ENCODE measurements around the gene U2AF2.

Gene U2AF2

DNA sequence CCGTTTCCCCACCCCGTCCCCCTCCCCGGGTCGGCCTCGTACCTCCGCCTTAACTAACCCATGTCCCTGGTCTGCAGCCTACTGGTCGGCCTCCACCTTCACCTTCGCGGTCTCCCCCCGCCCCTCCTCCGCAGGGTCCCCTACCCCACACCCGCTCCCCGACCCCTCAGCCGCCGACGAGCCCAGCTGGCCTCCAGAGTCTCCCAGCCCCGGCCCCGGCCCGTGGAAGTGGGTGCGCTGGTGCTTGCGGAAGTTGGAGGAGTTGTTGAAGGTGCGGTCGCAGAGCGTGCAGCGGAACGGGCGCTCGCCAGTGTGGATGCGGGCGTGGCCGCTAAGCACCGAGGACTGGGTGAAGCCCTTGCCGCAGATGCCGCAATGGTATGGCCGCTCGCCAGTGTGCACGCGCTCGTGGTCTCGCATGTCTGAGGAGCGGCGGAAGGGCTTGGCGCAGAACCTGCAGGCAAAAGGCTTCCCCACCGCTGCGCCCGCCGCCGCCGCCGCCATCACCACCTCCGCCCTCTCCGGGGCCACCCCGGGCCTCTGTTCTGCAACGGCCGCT lies 33.1 kb upstream of the U2AF2 start:
- no peak for DNase-seq (ENCODE audit: low spot score)

- no peak for DNase-seq (ENCODE audit: low spot score)
Measured at GRCh38 chr19:55622242-55622969, 32.4 kb upstream of the U2AF2 start.

DNA sequence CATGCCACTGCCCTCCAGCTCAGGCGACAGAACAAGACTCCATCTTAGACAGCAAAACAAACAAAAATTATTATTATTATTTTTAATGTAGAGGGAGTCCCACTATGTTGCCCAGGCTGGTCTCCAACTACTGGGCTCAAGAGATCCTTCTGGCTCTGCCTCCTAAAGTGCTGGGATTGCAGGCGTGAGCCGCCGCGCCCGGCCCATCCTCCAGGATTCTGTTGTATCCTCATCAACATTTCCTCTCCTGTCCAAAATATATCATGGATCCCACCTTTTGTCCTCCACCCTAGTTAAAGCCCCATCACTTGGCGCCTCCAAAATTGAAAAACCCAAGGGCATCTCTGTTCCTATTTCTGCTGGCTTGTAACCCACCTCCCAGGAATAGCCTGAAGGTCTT lies 31.7 kb upstream of the U2AF2 start:
- no peak for DNase-seq (ENCODE audit: low spot score)

DNA sequence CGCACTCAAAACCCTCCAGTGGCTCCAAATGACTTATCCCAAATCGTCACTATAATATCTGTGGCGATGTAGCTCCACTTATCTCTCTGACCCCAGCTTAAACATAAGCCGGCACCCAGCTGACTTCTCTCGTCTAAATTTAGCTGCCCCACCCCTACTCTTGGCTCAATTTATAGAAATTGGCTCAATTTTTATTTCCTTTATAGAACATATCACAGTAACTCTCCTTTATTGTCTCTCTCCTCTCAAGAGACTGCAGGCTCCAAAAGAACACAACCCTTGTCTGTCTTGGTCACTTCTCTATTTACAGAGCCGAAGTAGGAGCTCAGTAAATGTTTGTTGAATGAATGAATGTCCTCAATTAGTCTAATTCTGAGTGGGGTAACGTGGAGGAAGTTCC lies 31.3 kb upstream of the U2AF2 start:
- no peak for DNase-seq (ENCODE audit: low spot score)

DNA sequence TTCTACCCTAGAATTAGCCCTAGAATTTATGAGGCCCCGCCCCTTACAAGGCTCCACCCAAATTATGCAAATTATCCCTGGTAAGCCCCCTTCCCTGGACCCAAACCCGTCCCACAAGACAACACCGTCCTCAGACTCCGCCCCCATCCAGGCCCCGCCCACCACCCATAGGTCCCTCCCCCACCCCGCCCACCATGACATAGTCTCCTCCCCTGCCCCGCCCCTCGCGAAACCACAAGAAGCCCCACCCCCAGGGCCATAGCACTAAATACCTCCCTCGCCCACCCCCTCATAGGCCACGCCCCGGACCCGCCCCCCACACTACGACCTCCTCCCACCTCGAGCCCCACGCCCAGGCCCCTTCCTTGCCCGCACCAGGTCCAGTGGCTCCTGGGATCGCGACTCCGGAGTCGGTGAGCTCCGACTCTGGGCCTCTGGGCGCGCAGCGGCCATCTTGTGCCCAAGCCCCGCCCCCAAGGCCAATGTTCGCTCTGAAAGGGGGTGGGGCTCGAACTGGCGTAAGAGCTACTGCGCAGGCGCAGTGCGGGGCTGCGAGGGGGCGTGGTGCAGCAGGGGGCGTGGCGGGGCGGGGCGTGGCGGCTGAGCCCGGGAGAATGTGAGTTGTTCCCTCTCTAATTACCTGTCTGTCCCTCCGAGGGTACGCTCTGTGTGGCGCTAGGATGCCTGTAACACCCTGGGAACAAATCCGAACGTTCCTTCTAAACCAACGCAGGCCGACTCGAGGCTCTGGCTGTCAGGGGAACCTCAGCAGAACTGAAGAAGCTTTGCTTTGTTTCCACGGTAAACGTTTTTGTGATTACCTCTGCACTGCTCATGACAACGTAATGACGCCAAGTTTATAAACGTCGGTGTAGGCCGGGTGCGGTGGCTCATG lies 30.5 kb upstream of the U2AF2 start, which contains the start of gene ZNF784:
Gene ZNF784, minus strand, starts transcription at position 458 of the 895 bp plus-strand sequence. Its CDS starts 5 bp downstream, at position 453.
- DNase-seq (ENCODE audit: low spot score): peak; percentile 93

DNA sequence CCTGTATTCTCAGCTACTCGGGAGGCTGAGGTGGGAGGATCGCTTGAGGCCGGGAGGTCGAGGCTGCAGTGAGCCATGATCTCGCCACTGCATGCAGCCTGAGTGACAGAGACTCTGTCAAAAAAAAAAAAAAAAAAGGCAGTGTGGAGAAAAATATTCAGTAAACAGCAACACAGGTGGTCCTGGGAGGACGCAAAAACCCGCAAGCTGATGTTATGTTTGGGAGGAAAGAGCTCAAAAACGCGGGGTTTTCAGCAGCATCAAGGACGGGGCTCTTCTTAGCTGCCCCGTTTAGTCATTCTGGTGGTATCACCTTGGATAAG lies 29.9 kb upstream of the U2AF2 start:
- DNase-seq (ENCODE audit: low spot score): no peak

- DNase-seq (ENCODE audit: low spot score): no peak
Measured at GRCh38 chr19:55626350-55626749, 28.5 kb upstream of the U2AF2 start.

GRCh38 chr19:55632463-55632834 lies 22.4 kb upstream of the U2AF2 start:
- DNase-seq (ENCODE audit: low spot score): peak; percentile 97

DNA sequence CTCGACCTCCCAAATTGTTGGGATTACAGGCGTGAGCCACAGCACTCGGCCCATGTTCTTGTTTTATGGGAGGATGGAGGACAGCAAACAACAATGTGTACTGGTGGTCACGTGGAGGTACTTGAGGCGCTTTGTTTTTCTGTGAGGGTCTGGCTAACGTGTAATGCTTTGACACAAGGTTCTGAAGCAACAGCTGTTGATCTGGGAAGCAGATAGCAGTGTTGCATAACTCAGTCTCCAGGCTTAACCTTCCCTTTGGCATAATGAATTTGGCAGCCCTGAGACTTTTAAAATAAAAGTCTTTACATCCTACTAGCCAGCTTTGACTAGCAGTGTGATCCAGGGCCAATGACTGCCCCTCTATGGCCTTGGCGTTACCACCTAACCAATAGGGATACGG lies 21.0 kb upstream of the U2AF2 start:
- no peak for DNase-seq (ENCODE audit: low spot score)

GRCh38 chr19:55635334-55635717 lies 19.5 kb upstream of the U2AF2 start:
- DNase-seq (ENCODE audit: low spot score): no peak

DNA sequence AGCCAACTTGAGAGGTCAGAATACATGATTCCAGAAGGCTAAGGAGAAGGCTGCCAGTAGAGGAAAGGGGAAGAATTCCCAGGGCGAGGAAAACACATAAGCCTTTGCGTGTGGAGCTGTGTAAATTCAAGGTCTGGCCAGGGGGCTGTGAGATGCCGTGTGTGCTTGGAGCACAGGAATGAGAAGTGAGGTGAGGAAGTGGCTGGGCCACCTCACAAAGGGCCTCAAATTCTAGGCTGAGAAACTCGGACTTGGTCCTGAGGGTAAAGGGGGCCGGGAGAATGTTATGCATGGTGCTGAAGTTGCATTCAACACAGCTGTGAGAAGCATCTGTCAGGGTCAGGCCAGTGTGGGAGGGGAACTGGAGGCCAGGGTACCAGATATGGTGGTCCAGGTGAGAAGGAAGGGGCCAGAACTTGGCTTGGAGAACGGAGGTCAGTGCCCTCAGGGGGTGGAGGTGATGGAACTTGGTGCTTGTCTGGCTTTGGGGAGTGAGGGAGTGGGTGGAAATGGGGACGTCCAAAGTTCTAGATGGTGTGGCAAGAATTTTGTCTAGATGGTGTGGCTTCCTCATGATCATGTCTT lies 18.9 kb upstream of the U2AF2 start:
- DNase-seq (ENCODE audit: low spot score): no peak

GRCh38 chr19:55636723-55637122 lies 18.1 kb upstream of the U2AF2 start:
- no peak for DNase-seq (ENCODE audit: low spot score)

- no peak for DNase-seq (ENCODE audit: low spot score)
Measured at GRCh38 chr19:55637534-55637933, 17.3 kb upstream of the U2AF2 start.

- DNase-seq (ENCODE audit: low spot score): no peak
Measured at GRCh38 chr19:55638864-55639359, 15.9 kb upstream of the U2AF2 start.

DNA sequence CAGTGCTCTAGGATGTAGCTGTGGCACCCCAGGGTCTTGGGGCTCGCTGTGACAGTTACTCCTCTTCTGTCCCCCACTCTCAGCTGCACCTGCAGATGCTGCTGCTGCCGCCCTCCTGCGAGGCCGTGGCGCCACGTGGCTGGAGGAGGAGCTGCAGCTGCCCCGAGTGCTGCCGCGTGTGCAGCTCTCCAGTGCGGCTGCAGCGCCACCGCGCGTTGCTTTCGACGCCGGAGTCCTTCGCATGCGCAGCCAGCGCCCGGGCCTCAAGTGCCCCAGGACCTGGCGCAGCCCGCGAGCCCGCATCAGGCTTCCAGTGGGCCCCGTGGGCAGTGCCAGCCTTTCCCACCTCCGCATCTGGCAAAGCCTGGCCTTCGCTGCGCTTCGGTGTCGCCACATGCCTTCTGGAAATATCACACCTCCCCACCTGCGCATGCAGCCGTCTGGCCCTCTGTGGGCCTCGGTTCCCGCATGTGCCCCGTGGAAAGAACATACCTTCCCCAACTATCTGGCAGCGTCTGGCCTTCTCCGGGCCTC lies 14.7 kb upstream of the U2AF2 start:
- no peak for DNase-seq (ENCODE audit: low spot score)

DNA sequence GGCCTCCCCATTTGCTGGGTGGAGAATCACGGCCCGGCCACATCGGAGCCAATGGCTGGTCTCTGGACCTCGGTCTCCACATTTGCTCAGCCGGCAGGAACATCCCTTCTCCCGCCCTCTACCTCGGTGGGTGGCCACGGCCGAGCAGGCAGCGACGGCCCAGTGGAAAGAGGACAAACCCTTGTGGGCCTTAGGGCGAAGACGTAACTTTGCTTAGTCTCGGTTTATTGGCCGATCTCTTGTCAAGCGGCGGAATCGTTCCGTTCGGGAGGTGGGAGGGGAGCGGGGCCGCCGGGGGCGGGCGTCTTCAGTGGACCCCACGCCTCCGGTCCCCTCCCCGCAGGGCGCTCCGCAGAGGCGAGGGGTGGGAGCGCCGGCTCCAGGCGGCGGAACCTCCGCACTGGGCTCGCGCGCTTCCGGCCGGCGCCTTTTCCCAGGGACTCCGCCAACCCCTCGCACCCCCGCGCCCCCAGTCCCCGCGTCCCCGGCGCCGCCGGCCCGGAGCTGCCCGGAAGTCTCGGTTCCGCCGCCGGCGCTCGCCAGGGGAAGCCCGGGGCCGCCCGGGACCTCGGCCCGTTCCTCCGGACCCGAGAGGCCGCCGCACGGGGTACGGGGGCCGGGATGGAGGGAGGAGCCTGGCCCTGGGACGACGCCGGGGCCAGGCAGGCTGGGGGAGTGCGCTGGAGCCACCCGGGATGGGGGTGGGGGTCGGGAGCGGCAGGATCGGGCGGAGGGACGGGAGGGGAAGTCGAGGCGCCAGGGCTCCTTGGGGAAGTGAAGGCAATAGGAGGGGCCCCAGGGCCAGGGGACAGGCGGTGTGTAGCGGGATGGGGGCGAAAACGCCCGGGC lies 14.0 kb upstream of the U2AF2 start, which contains the start of gene ZNF580:
Gene ZNF580, plus strand, starts transcription at position 426 of the 849 bp plus-strand sequence. CDS start 1,507 bp downstream, outside the sequence.
- DNase-seq (ENCODE audit: low spot score): peak; percentile 69

DNA sequence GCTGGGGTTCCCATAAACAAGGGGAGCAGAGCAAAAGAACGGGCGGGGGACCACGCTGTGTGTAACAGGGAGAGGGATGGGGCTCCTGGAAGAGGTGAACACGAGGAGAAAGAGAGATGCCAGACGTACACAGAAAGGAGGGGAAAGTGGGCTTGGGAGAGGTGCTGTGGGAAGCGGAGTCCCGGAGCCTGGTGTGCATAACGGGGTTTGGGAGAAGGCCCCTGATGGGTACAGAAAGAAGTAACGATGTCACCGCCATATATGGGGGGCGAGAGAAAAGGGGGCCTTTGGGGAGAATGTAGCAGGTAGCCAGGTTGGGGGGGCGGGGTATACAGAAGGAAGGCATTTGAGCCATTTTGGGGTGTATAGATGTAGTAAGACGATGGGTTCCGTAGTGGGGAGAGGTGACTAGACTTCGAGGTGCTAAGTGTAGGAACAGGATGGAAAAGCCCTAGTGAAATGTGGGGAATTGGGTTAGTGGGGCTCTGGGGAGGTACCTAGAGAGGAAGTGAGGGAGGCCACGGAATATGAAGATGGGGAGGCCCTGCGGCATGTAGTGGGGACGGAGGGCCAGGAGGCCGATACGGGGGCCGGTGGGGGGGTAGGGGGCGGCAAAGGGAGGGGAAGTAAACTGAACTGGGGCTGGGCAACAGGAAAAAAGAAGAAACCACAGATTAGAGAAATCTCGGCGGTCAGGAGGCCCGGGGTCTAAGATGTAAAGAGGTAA lies 13.2 kb upstream of the U2AF2 start:
- peak; percentile 51 for DNase-seq (ENCODE audit: low spot score)

DNA sequence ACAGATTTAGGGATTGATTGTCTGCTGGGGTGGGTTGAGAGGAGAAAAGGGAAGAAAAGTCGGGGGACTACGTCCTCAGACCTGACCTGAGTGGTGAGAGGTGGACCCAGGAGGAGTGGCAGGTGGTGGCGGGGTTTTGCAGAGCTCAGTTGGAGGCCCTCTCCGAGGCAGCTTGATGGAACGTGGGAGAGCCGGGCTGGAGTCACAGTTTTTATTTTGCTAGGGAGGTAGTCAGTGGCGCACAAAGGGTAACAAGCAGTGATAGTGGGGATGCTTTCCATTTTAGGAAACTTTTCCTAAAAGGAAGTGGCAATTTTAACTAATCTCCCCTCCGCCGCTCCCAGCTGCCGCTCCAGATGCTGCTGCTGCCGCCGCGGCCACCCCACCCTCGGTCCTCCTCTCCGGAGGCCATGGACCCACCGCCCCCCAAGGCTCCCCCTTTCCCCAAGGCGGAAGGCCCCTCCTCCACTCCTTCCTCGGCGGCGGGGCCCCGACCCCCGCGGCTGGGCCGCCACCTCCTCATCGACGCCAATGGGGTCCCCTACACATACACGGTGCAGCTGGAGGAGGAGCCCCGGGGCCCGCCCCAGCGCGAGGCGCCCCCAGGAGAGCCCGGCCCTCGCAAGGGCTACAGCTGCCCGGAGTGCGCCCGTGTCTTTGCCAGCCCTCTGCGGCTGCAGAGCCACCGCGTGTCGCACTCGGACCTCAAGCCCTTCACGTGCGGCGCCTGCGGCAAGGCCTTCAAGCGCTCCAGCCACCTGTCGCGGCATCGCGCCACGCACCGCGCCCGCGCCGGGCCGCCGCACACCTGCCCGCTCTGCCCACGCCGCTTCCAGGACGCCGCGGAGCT lies 12.5 kb upstream of the U2AF2 start:
- DNase-seq (ENCODE audit: low spot score): no peak
